Large intestine (tissue), 3 donors: ENCODE data around the gene FHOD3. TPM values are rescaled to one million over a fixed set of nuclear protein-coding genes. Genes with fewer than 3 reads are reported as not detected.

Source experiments
- DNase-seq, 2 donors: peaks; one replicate each; pipeline versions ENCODE4 v3.0.0 to v3.0.0-alpha.2; 2013
- H3K27ac ChIP-seq: one replicate; pipeline ENCODE4 v1.5.1; 2013; ENCODE audit warnings: low read length
- H3K27me3 ChIP-seq: 2 replicates; pipeline ENCODE4 v1.6.1; 2013; ENCODE audit warnings: low read length; ENCODE audit not compliant: control insufficient read depth, insufficient read depth
- H3K36me3 ChIP-seq: 2 replicates; pipeline ENCODE4 v1.6.1; 2013; ENCODE audit warnings: low read length; ENCODE audit not compliant: control insufficient read depth, insufficient read depth
- H3K4me1 ChIP-seq: one replicate; pipeline ENCODE4 v1.6.1; 2013; ENCODE audit warnings: low read length; ENCODE audit not compliant: control insufficient read depth, insufficient read depth
- H3K4me3 ChIP-seq: one replicate; pipeline ENCODE4 v1.5.1; 2013; ENCODE audit warnings: low read length
- H3K9me3 ChIP-seq: one replicate; pipeline ENCODE4 v1.6.1; 2013; ENCODE audit warnings: mild to moderate bottlenecking, low read depth, low read length, moderate library complexity; ENCODE audit not compliant: control insufficient read depth
- WGBS: methylation state at CpG from one replicate; pipeline ENCODE4 v1.1.5; 2013; ENCODE audit warnings: low lambda C conversion rate; ENCODE audit not compliant: insufficient coverage; 5-methylcytosine and 5-hydroxymethylcytosine counted together
- polyA plus RNA-seq: library from polyadenylated mRNA; unstranded; fragments of 120-200 nt; gene quantifications from one replicate; pipeline ENCODE4 v1.2.1, GENCODE V29; 2013

Gene FHOD3
- polyA plus RNA-seq, 1 donor = 10.5 TPM

GRCh38 chr18:36667811-36668210 is 370.3 kb downstream of the FHOD3 start:
- no peaks in the 10 kb centered on the region for H3K9me3 ChIP-seq
- H3K36me3 ChIP-seq = no peaks in the 10 kb centered on the region
- H3K27ac ChIP-seq = no peak overlapping the region
- H3K4me1 ChIP-seq = no peaks in the 10 kb centered on the region
- H3K4me3 ChIP-seq = no peak overlapping the region
- DNase-seq = no peak
- WGBS = 75% methylated on average over 1 of the region's 1 CpG
- H3K27me3 ChIP-seq = peaks cover 4% of the 10 kb centered on the region

GRCh38 chr18:36668349-36668748 is 370.8 kb downstream of the FHOD3 start:
- no peaks in the 10 kb centered on the region for H3K4me1 ChIP-seq
- no peak for DNase-seq
- no peak overlapping the region for H3K4me3 ChIP-seq
- peaks cover 4% of the 10 kb centered on the region for H3K27me3 ChIP-seq
- 100% methylated on average over 1 of the region's 1 CpG for WGBS
- H3K36me3 ChIP-seq = no peaks in the 10 kb centered on the region
- no peaks in the 10 kb centered on the region for H3K9me3 ChIP-seq
- H3K27ac ChIP-seq = no peak overlapping the region

GRCh38 chr18:36672437-36673344 is 375.2 kb downstream of the FHOD3 start:
- H3K4me1 ChIP-seq = no peaks in the 10 kb centered on the region
- H3K9me3 ChIP-seq = no peaks in the 10 kb centered on the region
- H3K27me3 ChIP-seq = peaks cover 4% of the 10 kb centered on the region
- no peak for DNase-seq
- no peak overlapping the region for H3K4me3 ChIP-seq
- H3K36me3 ChIP-seq = no peaks in the 10 kb centered on the region
- 33% methylated on average over 3 of the region's 11 CpGs for WGBS
- no peak overlapping the region for H3K27ac ChIP-seq

- no peak overlapping the region for H3K4me3 ChIP-seq
- H3K4me1 ChIP-seq = no peaks in the 10 kb centered on the region
- no peak overlapping the region for H3K27ac ChIP-seq
- H3K27me3 ChIP-seq = peaks cover 4% of the 10 kb centered on the region
- DNase-seq = no peak
- WGBS = no CpG with 5 or more reads among the region's 3 CpGs
- H3K9me3 ChIP-seq = no peaks in the 10 kb centered on the region
- H3K36me3 ChIP-seq = no peaks in the 10 kb centered on the region
These were observed 375.9 kb downstream of the FHOD3 start for GRCh38 chr18:36673452-36673851.

- WGBS = 100% methylated on average over 1 of the region's 3 CpGs
- H3K4me3 ChIP-seq = no peak overlapping the region
- no peaks in the 10 kb centered on the region for H3K4me1 ChIP-seq
- H3K27ac ChIP-seq = no peak overlapping the region
- H3K9me3 ChIP-seq = no peaks in the 10 kb centered on the region
- no peak for DNase-seq
- H3K27me3 ChIP-seq = peaks cover 4% of the 10 kb centered on the region
- no peaks in the 10 kb centered on the region for H3K36me3 ChIP-seq
These were observed 377.6 kb downstream of the FHOD3 start for GRCh38 chr18:36675076-36675475.

- H3K9me3 ChIP-seq = no peaks in the 10 kb centered on the region
- H3K4me3 ChIP-seq = no peak overlapping the region
- no peak overlapping the region for H3K27ac ChIP-seq
- H3K36me3 ChIP-seq = no peaks in the 10 kb centered on the region
- peaks cover 4% of the 10 kb centered on the region for H3K27me3 ChIP-seq
- WGBS = no CpG with 5 or more reads among the region's 2 CpGs
- DNase-seq = no peak
- H3K4me1 ChIP-seq = no peaks in the 10 kb centered on the region
These were observed 378.0 kb downstream of the FHOD3 start for GRCh38 chr18:36675542-36675941.

- DNase-seq = no peak
- no CpG with 5 or more reads among the region's 1 CpG for WGBS
- no peaks in the 10 kb centered on the region for H3K4me1 ChIP-seq
- H3K9me3 ChIP-seq = no peaks in the 10 kb centered on the region
- H3K4me3 ChIP-seq = no peak overlapping the region
- no peak overlapping the region for H3K27ac ChIP-seq
- no peaks in the 10 kb centered on the region for H3K36me3 ChIP-seq
- peaks cover 4% of the 10 kb centered on the region for H3K27me3 ChIP-seq
These were observed 379.1 kb downstream of the FHOD3 start for GRCh38 chr18:36676629-36677028.

- Histone ChIP-seq H3K9me3 (peaks cover 7% of the 10 kb centered on the region), H3K27ac (no peak overlapping the region), H3K4me3 (no peak overlapping the region), H3K4me1 (no peaks in the 10 kb centered on the region), H3K36me3 (no peaks in the 10 kb centered on the region), H3K27me3 (no peaks in the 10 kb centered on the region)
- DNase-seq = no peak
These were observed 382.5 kb downstream of the FHOD3 start for GRCh38 chr18:36680042-36680441.

- DNase-seq = no peak
- no peaks in the 10 kb centered on the region for H3K4me1 ChIP-seq
- H3K36me3 ChIP-seq = no peaks in the 10 kb centered on the region
- WGBS = no CpG with 5 or more reads among the region's 2 CpGs
- H3K9me3 ChIP-seq = peaks cover 7% of the 10 kb centered on the region
- no peak overlapping the region for H3K4me3 ChIP-seq
- H3K27me3 ChIP-seq = no peaks in the 10 kb centered on the region
- no peak overlapping the region for H3K27ac ChIP-seq
These were observed 388.1 kb downstream of the FHOD3 start for GRCh38 chr18:36685580-36685979.

GRCh38 chr18:36688020-36688965 is 390.8 kb downstream of the FHOD3 start:
- peak; percentile 26 to 46 for DNase-seq
- Histone ChIP-seq H3K27me3 (peaks cover 6% of the 10 kb centered on the region), H3K27ac (no peak overlapping the region), H3K9me3 (peaks cover 7% of the 10 kb centered on the region), H3K36me3 (no peaks in the 10 kb centered on the region), H3K4me1 (no peaks in the 10 kb centered on the region), H3K4me3 (no peak overlapping the region)
- WGBS = no CpG with 5 or more reads among the region's 3 CpGs
